Stimulated activated naive CD8-positive, alpha-beta T cell treated with anti-CD3 and anti-CD28 coated beads, Interleukin-15, Interleukin-2, amounts not matched to agents 100 ng/mL and 50 ng/mL, for 24 hours (primary cell): ENCODE results near the gene R3HCC1L.
"Not testable (repeated sequence)": the region's sequence is repeated elsewhere in the genome, so short reads cannot be mapped to it uniquely, and the experiment has no call there.

Experiments used
- H3K27ac Mint-ChIP-seq: one replicate; pipeline ENCODE4 v1.8.0; 2021; ENCODE audit warnings: mild to moderate bottlenecking, mixed read lengths
- H3K27me3 Mint-ChIP-seq: one replicate; pipeline ENCODE4 v1.8.0; 2021; ENCODE audit warnings: mixed read lengths
- H3K36me3 Mint-ChIP-seq: one replicate; pipeline ENCODE4 v1.8.0; 2021; ENCODE audit warnings: low read depth, mixed read lengths
- H3K4me1 Mint-ChIP-seq: one replicate; pipeline ENCODE4 v1.8.0; 2021; ENCODE audit warnings: low read depth, mixed read lengths
- H3K4me3 Mint-ChIP-seq: one replicate; pipeline ENCODE4 v1.8.0; 2021; ENCODE audit warnings: mild to moderate bottlenecking, mixed read lengths
- H3K9me3 Mint-ChIP-seq: one replicate; pipeline ENCODE4 v1.8.0; 2021; ENCODE audit warnings: mixed read lengths

The R3HCC1L gene

DNA sequence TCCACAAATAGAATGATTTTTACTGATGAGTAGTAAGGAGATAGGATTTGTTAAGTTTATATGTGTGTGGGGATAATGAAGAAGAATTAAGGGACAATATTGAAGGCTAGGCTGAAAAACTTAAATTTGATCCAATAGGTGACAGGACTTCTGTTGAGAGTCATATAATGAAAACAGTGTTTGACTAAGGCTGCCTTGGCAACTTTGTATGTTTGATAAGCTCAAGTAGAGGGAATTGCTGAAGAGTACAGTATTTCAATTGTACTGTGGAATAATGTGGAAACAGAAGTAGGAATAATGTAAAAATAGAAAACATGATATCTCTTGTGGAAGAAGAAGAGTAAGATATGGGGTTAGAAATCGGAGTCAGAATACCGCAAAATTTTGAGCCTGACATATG lies 10.5 kb downstream of the R3HCC1L start:
- Mint-ChIP-seq H3K36me3 (peaks cover 48% of the 10 kb centered on the region), H3K4me3 (no peak overlapping the region), H3K27ac (no peak overlapping the region), H3K9me3 (peaks cover 30% of the 10 kb centered on the region), H3K27me3 (no peaks in the 10 kb centered on the region), H3K4me1 (peaks cover 50% of the 10 kb centered on the region)

DNA sequence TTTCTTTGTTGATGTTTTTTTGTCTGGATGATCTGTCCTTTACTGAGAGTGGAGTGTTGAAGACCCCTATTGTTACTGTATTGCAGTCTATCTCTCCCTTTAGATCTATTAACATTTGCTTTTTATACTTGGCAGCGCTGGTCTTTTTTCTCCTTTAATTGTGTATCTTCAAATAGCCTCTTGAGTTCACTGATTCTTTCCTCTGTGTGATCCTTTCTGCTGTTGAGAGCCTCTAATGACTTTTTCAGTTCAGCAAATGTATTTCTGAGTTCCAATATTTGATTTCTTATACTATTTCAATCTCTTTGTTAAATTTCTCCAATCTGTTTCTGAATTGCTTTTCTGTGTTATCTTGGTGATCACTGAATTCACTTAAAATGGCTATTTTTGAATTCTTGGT lies 15.4 kb downstream of the R3HCC1L start:
- Mint-ChIP-seq H3K9me3 (peaks cover 42% of the 10 kb centered on the region), H3K4me3 (no peak overlapping the region), H3K4me1 (peaks cover 12% of the 10 kb centered on the region), H3K27me3 (no peaks in the 10 kb centered on the region), H3K36me3 (peaks cover 72% of the 10 kb centered on the region), H3K27ac (no peak overlapping the region)

GRCh38 chr10:98150544-98150943 lies 16.1 kb downstream of the R3HCC1L start:
- Mint-ChIP-seq H3K4me1 (peaks cover 13% of the 10 kb centered on the region), H3K4me3 (no peak overlapping the region), H3K27ac (no peak overlapping the region), H3K9me3 (peaks cover 38% of the 10 kb centered on the region), H3K36me3 (peaks cover 67% of the 10 kb centered on the region), H3K27me3 (no peaks in the 10 kb centered on the region)

GRCh38 chr10:98152778-98153177 lies 18.3 kb downstream of the R3HCC1L start:
- not testable (repeated sequence) for H3K4me3 Mint-ChIP-seq, H3K27ac Mint-ChIP-seq, H3K27me3 Mint-ChIP-seq
- Mint-ChIP-seq H3K9me3 (peaks cover 34% of the 10 kb centered on the region), H3K4me1 (peaks cover 19% of the 10 kb centered on the region), H3K36me3 (peaks cover 68% of the 10 kb centered on the region)

- H3K36me3 Mint-ChIP-seq = peaks cover 65% of the 10 kb centered on the region
- not testable (repeated sequence) for H3K27ac Mint-ChIP-seq
Measured at GRCh38 chr10:98153213-98153958, 18.9 kb downstream of the R3HCC1L start.

DNA sequence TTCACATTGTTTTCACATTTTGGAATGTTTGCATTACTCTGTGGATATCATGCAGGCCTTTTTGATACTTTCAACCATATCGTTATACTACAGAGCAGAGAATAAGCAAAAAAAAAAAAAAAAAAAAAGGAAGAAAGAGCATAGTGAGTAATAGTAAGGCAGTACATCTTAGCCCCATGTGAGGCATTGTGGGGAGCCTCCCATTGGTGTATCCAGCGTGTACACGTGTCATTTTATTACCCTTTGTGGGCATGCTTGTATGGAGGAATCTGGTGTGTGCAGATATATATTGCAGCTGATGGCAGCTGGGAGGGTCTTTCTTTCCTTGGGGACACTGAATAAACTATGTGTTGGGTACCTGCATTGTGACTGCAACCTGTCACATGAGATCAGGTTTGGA lies 19.6 kb downstream of the R3HCC1L start:
- peaks cover 15% of the 10 kb centered on the region for H3K4me1 Mint-ChIP-seq
- H3K36me3 Mint-ChIP-seq = peaks cover 65% of the 10 kb centered on the region
- H3K27ac Mint-ChIP-seq = no peak overlapping the region
- peaks cover 21% of the 10 kb centered on the region for H3K9me3 Mint-ChIP-seq
- no peaks in the 10 kb centered on the region for H3K27me3 Mint-ChIP-seq
- H3K4me3 Mint-ChIP-seq = no peak overlapping the region

More at GRCh38 chr10:98153213-98153958, 18.9 kb downstream of the R3HCC1L start:
- Mint-ChIP-seq H3K9me3 (peaks cover 28% of the 10 kb centered on the region), H3K4me1 (peaks cover 19% of the 10 kb centered on the region)
- H3K4me3 Mint-ChIP-seq, H3K27me3 Mint-ChIP-seq: not testable (repeated sequence)

GRCh38 chr10:98158576-98158975 lies 24.1 kb downstream of the R3HCC1L start:
- Mint-ChIP-seq H3K9me3 (no peaks in the 10 kb centered on the region), H3K27ac (no peak overlapping the region), H3K4me1 (peaks cover 15% of the 10 kb centered on the region), H3K4me3 (no peak overlapping the region), H3K27me3 (no peaks in the 10 kb centered on the region), H3K36me3 (peaks cover 56% of the 10 kb centered on the region)

GRCh38 chr10:98163941-98164340 lies 29.5 kb downstream of the R3HCC1L start:
- Mint-ChIP-seq H3K27ac (no peak overlapping the region), H3K4me3 (no peak overlapping the region), H3K27me3 (no peaks in the 10 kb centered on the region), H3K4me1 (peaks cover 24% of the 10 kb centered on the region), H3K36me3 (peaks cover 51% of the 10 kb centered on the region), H3K9me3 (no peaks in the 10 kb centered on the region)

DNA sequence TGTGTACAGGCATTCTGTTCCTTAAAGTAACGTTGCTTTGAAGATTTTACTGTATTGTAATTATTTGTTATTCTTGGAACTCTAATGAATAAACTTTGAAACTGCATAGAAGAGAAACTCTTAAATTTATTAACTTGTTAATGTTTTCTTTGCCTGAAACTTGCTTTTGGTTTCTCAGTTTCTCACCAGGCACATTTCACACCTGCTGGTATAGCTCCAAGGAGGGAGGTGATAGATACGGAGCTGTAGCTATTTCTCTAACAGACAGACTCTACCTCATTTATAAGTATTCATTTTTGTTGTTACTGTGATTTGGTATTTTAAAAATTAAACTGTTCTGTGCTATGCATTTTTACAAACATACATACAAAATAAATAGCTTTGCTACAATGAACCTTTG lies 32.7 kb downstream of the R3HCC1L start:
- Mint-ChIP-seq H3K4me1 (peaks cover 30% of the 10 kb centered on the region), H3K27me3 (no peaks in the 10 kb centered on the region), H3K4me3 (no peak overlapping the region), H3K36me3 (peaks cover 50% of the 10 kb centered on the region), H3K9me3 (no peaks in the 10 kb centered on the region), H3K27ac (peak overlapping the region; percentile 19)

GRCh38 chr10:98168147-98168546 lies 33.7 kb downstream of the R3HCC1L start:
- H3K4me3 Mint-ChIP-seq = no peak overlapping the region
- peaks cover 45% of the 10 kb centered on the region for H3K36me3 Mint-ChIP-seq
- H3K9me3 Mint-ChIP-seq = no peaks in the 10 kb centered on the region
- H3K27ac Mint-ChIP-seq = no peak overlapping the region
- H3K27me3 Mint-ChIP-seq = no peaks in the 10 kb centered on the region
- H3K4me1 Mint-ChIP-seq = peaks cover 30% of the 10 kb centered on the region

DNA sequence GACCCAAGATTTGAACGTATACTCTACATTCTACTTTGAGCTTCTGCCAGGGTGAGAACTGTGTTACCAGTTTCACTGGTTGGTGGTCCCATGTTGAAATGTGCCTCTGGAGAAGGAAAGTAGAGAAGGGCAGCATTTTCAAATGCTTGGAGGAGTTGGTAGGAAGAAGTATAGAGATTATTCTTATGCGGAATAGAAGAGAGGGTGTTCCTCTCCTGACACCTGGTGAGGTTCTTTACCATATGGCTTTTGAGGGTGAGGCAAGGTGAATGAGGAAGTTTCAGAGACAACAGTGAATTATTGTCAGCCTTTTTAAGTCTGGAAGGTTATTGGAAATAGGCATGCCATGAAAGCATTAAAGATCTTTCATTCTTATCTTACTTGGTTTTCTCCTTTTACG lies 34.3 kb downstream of the R3HCC1L start:
- H3K36me3 Mint-ChIP-seq = peaks cover 43% of the 10 kb centered on the region
- no peak overlapping the region for H3K27ac Mint-ChIP-seq
- H3K4me1 Mint-ChIP-seq = peaks cover 30% of the 10 kb centered on the region
- no peak overlapping the region for H3K4me3 Mint-ChIP-seq
- H3K27me3 Mint-ChIP-seq = no peaks in the 10 kb centered on the region
- H3K9me3 Mint-ChIP-seq = no peaks in the 10 kb centered on the region

DNA sequence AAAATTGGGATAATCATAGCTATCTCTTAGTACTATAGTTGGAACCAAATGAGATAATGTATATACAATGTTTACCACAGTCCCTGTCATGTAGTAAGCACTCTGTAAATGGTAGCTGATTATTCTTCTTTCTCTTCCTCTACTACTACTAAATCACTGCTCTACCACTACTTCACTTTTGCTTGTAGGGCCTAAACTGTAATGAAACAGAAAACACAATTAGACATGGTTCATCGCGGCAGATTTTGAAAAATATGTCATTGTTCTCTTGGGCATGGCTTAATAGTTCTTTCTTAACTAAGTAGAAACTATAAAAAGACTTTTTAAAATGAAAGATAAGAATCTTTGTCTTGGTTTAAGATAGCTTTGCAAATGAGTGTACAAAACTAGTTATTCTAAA lies 34.9 kb downstream of the R3HCC1L start:
- H3K9me3 Mint-ChIP-seq = no peaks in the 10 kb centered on the region
- no peak overlapping the region for H3K4me3 Mint-ChIP-seq
- H3K27ac Mint-ChIP-seq = no peak overlapping the region
- H3K36me3 Mint-ChIP-seq = peaks cover 40% of the 10 kb centered on the region
- no peaks in the 10 kb centered on the region for H3K27me3 Mint-ChIP-seq
- peaks cover 30% of the 10 kb centered on the region for H3K4me1 Mint-ChIP-seq

- Mint-ChIP-seq H3K4me1 (peaks cover 30% of the 10 kb centered on the region), H3K27me3 (no peaks in the 10 kb centered on the region), H3K4me3 (no peak overlapping the region), H3K9me3 (no peaks in the 10 kb centered on the region), H3K36me3 (peaks cover 43% of the 10 kb centered on the region), H3K27ac (no peak overlapping the region)
Measured at GRCh38 chr10:98170249-98171117, 36.0 kb downstream of the R3HCC1L start.

GRCh38 chr10:98172073-98172472 lies 37.6 kb downstream of the R3HCC1L start:
- Mint-ChIP-seq H3K9me3 (no peaks in the 10 kb centered on the region), H3K36me3 (peaks cover 46% of the 10 kb centered on the region), H3K4me1 (peaks cover 29% of the 10 kb centered on the region), H3K4me3 (no peak overlapping the region), H3K27me3 (no peaks in the 10 kb centered on the region), H3K27ac (no peak overlapping the region)

DNA sequence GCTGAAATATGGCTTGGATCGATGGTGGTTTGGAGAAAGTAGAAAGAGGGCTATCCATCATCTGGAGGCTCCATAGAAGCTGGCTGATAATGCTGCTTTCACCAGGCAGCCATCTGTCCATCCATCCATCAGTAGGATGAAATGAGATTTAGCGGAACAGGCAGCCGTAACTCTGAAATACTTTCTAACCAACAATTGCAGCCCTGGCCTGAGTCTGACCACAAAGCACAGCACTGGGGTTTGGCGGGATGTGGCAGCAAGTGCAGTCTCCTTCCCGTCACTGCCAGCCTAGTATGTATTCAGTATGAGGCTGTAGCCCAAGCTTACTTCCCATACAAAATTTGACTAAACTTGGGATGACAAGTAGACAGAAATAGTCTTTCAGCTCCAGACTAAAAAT lies 38.0 kb downstream of the R3HCC1L start:
- H3K27ac Mint-ChIP-seq = no peak overlapping the region
- peaks cover 31% of the 10 kb centered on the region for H3K4me1 Mint-ChIP-seq
- no peaks in the 10 kb centered on the region for H3K27me3 Mint-ChIP-seq
- H3K36me3 Mint-ChIP-seq = peaks cover 48% of the 10 kb centered on the region
- H3K4me3 Mint-ChIP-seq = no peak overlapping the region
- H3K9me3 Mint-ChIP-seq = no peaks in the 10 kb centered on the region
